HG02885 (cell line): Measurements from ENCODE around the gene COL6A2.
"Not testable (repeated sequence)": the region's sequence is repeated elsewhere in the genome, so short reads cannot be mapped to it uniquely, and the experiment has no call there.

Experiments used
- ATAC-seq: cut with Tn5 transposase; IDR thresholded peaks from one replicate; pipeline ENCODE4 v1.9.1; 2021; ENCODE audit warnings: mild to moderate bottlenecking; ENCODE audit not compliant: unreplicated experiment, poor library complexity

COL6A2 gene

DNA sequence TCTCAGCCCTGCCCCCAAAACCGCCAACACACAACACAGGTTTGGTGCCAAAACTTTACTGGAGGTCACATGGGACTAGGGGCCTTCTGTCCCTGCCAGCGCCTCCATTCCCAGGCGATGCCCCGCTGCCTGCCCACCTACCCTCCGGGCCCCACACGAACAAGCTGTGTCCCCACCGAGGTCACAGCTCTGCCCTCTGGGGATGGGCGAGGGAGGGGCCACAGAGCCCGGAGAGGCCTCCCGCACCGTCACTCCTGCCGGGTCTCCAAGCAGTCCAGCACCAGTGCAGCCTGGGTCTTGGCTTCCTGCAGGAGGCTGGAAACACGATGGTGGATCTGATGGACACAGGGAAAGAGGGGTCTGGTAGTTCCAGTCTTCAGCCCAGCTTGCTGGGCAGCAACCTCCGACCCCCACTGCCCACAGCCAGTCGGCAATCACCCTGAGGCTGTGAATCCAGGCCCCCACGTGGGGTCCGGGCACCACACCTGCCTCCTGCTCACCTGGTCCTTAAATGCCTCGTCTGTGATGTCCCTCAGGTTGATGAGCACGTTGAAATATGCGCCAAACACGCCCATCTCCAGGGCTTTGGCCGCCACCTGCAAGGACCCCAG lies 38.9 kb downstream of the COL6A2 start:
- ATAC-seq = no peak

GRCh38 chr21:46137908-46138307 lies 40.0 kb downstream of the COL6A2 start:
- ATAC-seq = no peak

DNA sequence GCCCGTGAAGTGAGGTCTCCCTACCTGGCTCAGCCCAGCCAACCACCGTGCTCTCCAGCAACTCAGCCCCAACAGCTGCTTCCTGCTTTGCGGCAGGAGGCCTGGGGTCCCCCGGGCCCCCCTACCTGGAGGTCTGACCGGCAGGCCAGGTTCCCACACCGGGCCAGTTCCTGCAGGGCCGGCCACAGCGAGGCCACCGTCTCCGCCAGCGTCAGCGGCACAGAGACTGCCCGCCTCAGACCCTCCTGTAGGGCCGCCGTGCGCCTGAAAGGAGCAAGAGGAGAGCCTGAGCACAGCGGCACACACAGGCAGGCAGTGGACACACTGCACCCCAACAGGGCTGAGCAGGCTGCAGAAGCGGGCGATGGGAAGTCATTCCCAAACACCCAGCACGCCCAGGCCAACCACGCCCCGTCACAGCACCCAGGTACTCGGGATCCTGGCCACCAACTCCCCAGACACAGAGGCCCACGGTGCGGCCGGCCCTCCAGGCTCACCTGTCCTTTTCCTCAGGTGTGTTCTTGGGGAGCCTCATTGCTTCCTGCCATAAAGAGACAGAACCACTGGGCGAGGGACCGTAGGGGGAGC lies 40.6 kb downstream of the COL6A2 start:
- no peak for ATAC-seq

DNA sequence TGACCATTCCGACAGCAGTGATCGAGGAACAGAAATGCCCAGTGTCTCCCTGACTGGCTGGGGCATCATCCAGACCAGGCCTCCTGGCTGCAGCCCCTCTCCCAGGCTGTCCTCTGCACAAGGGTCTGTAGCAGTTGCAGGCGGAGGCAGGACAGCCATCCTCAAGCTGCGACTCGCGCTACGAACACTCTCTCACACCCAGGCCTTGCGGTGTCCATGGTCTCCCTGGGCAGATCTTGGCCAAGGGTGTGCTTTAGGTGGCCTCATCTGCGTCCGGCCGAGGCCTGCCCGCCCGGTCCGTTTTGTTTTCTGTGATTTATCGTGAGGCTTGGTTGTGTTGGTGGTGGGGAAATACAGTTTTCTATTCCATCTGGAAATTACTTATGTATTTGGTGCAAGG lies 41.8 kb downstream of the COL6A2 start:
- no peak for ATAC-seq

DNA sequence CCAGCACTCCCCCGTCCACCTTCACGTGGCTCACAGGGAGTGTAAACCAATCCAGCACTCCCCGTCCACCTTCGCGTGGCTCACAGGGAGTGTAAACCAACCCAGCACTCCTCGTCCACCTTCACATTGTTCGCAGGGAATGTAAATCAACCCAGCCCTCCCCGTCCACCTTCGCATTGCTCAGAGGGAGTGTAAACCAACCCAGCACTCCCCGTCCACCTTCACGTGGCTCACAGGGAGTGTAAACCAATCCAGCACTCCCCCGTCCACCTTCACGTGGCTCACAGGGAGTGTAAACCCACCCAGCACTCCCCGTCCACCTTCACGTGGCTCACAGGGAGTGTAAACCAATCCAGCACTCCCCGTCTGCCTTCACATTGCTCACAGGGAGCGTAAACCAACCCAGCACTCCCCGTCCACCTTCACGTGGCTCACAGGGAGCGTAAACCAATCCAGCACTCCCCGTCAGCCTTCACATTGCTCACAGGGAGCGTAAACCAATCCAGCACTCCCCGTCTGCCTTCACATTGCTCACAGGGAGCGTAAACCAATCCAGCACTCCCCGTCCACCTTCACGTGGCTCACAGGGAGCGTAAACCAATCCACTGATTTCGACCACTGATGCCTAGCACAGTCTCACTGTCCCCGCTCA lies 42.6 kb downstream of the COL6A2 start:
- not testable (repeated sequence) for ATAC-seq

DNA sequence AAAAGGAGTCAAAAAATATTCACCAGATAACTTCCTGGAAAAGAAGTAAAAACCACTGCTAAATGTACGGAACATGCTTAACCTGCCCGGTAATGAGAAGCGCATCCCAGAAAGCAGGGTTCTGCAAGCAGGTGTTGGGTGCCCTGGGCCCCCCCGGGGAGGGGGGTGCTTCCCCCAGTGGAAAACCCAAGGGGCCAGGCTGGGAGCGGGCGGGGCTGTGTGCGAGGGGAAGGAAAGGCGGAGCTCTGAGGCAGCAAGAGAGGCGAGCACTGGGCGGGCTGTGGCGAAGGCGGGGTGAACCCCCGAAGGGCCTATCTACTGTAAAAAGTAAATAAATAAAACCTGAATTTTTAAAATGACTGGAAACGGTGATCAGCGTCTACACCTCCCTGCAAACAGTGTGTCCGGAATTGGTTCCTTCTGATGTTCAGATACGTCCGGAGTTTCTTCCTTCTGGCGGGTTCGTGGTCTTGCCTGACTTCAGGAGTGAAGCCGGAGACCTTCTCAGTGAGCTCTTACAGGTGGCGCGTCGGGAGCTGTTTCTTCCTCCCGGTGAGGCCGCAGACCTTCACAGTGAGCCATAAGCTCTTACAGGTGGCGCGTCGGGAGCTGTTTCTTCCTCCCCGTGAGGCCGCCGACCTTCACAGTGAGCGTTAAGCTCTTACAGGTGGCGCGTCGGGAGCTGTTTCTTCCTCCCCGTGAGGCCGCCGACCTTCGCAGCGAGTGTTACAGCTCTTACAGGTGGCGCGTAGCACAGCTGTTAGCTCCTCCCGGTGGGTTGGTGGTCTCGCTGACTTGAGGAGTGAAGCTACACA lies 44.1 kb downstream of the COL6A2 start:
- no peak for ATAC-seq

- no peak for ATAC-seq
Observed at GRCh38 chr21:46142582-46143473, 44.9 kb downstream of the COL6A2 start.

DNA sequence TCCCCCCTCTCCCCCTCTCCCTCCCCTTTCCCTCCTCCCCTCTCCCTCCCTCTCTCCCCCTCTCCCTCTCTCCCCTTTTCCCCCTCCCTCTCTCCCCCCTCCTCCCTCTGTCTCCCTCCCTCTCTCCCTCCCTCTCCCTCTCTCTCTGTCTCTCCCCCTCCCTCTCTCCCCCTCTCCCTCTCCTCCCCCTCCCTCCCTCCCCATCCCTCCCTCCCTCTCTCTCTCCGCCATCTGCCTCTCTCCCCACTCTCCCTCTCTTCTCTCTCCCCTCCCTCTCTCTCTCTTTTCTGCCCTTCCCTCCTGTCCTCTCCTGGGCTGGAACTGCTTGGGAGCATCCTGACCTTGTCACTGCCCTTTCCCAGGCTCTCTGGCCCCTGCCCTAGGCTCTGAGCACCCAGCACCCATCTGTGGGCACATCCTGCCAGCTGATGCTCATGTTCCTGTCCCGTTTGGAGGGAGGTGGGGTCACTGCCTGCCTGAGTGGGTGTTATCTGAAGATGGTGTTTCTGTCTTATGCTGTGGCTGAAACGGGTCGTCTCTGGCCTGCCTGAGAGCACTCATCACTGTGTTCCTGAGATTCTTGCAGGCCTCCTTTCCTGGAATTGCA lies 46.7 kb downstream of the COL6A2 start:
- no peak for ATAC-seq

- no peak for ATAC-seq
Observed at GRCh38 chr21:46145159-46145839, 47.4 kb downstream of the COL6A2 start.

- no peak for ATAC-seq
Observed at GRCh38 chr21:46145840-46146691, 48.2 kb downstream of the COL6A2 start.

DNA sequence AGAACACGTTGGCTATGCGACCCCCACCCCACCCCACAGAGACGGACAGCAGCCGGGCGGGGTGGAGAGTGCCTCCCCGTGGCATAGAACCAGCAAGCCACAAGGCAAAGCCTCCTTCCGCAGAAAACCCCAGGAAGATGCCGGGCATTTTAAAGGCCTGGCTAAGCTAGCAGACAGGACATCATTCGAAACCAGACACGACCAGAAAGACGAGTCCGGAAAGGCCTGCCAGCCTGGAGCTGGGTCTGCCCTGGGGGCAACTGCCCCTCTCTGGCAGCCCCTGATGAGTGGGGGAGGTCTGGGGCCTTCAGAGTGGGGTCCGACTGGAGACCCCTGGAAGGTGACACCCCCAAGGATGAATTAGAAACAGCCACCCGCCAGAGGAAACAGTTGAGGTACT lies 48.9 kb downstream of the COL6A2 start:
- no peak for ATAC-seq

DNA sequence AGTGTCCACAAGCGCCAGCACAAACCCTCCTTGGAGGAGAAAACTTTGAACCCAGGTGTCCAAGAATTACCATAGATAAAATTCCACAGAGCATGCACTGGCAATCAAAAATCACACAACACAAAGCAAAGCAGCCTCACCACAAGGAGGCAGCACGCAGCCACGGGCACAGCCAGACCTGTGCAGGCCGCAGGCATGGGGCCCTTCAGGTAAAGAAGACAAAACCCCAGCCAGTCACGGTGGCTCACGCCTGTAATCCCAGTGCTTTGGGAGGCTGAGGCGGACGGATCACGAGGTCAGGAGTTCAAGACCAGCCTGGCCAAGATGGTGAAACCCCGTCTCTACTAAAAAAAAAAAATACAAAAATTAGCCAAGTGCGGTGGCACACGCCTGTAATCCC lies 49.5 kb downstream of the COL6A2 start:
- ATAC-seq = not testable (repeated sequence)

- ATAC-seq = no peak
Observed at GRCh38 chr21:46148106-46148505, 50.2 kb downstream of the COL6A2 start.

- no peak for ATAC-seq
Observed at GRCh38 chr21:46149205-46149901, 51.4 kb downstream of the COL6A2 start.

GRCh38 chr21:46150073-46150472 lies 52.2 kb downstream of the COL6A2 start:
- no peak for ATAC-seq

DNA sequence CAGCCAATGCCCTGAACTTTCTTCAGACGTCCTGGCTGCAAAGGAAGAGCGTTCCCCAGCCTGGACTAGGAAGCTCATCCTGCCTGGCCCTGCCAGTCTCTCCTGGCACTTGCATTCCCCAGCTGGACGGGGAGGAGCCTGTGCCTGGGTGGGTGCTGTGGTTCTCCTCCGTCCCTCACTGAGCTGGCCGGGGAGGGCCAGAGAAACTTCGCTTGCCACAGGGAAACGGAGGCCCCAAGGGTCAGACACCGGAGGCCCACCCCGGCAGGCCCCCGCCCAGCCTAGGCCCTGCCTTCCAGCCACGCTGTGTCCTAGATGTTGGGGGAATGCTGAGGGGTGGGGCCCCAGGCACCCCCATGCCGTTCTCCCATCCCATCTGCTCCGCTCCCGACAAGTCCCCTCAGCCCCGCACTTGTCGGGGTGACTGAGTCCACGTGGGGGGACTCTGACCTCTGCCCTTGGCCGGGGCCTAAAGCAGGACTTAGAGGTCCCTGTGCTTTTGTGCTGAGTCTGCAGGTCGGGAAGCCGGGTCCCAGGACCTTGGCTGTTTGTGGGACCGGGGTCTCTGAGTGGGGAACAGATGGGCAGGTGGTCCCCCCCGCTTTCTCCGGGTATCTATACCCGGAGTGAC lies 52.7 kb downstream of the COL6A2 start:
- ATAC-seq = no peak

DNA sequence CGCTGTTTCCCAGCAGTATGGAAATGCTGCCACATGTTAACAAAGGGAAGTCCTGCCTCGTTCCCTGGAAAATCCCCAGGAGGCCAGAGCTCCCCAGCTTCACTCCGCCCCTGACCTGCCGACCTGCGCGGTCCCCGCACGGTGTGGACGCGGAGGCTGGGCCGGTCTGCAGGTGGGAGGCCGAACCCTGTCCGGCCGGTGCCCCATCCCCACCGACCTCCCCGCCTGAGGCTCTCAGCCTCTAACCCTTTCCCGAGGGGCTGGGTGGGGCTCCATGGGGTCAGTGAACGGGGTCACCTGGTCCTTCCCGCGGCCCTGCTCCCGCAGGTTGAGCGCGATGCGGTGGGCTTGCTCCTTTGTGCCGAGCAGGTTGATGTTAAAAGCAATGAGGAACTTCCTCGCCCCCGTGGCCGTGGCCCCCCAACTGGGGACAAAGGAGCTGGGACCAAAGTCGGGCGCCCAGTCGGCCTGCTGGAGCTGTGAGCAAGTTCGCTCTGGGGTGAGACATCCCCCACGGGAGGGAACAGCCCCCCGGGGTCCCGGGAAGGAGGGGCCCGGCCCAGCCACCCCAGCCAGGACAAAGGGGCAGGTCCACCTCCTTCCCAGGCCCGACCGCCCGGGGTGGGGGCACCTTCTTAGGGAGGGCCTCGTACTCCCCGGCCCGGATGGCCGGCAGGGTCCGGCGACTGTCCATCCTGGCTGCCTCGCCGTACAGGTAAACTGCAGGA lies 53.5 kb downstream of the COL6A2 start:
- no peak for ATAC-seq
